GM21619 (cell line): ENCODE measurements around the gene CARHSP1.
"Not testable (repeated sequence)": the region's sequence is repeated elsewhere in the genome, so short reads cannot be mapped to it uniquely, and the experiment has no call there.

ENCODE experiments used
- ATAC-seq: cut with Tn5 transposase; IDR thresholded peaks from one replicate; pipeline ENCODE4 v1.9.1; 2021; ENCODE audit not compliant: unreplicated experiment

The CARHSP1 gene

GRCh38 chr16:8872967-8873865 is 4.4 kb upstream of the CARHSP1 start:
- no peak for ATAC-seq

GRCh38 chr16:8872071-8872470 is 3.3 kb upstream of the CARHSP1 start:
- no peak for ATAC-seq

DNA sequence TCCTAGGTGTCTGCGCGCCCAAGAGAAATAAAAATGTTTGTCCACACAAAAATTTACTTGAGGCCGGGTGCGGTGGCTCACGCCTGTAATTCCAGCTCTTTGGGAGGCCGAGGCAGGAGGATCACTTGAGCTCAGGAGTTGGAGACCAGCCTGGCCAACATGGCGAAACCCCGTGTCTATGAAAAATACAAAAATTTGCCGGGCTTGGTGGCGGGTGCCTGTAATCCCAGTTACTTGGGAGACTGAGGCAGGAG is 1.1 kb upstream of the CARHSP1 start:
- ATAC-seq, result not testable (repeated sequence)

DNA sequence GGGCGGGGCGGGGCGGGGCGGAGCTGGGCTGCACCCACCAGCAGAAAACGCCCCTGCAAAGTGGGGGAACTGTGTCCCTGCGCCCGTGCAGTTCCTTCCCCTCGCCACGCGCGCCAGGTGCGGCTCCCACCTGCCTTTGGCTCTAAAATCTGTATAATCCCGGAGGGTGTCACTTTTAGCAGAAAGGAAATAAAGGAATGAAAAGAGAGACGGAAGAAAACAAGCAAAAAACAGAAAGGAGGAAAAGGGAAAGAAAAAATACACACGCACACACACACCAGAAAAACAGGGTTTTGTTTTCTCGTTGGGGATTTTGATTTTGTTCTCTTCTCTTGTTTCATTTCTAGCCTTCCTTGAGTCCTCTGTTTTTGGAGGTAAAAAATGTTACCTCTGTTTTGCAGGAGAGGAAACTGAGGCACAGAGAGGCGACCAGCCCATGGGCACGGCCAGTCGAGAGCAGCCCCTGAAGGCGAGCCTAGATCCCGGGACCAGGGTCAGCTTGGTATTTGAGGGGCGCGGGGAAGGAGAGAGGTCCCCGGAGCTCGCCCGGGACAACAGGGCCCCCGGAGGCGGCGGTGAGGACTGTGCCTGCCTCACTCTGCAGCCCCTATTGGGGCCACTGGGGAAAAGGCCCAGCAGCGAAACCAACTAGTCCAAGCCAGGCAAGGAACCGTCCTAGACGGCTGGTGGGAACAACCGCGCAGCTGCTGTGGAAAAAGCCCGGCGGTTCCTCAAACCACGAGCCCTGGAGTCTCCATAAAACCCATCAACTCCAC is 594 bp upstream of the CARHSP1 start:
- no peak for ATAC-seq

DNA sequence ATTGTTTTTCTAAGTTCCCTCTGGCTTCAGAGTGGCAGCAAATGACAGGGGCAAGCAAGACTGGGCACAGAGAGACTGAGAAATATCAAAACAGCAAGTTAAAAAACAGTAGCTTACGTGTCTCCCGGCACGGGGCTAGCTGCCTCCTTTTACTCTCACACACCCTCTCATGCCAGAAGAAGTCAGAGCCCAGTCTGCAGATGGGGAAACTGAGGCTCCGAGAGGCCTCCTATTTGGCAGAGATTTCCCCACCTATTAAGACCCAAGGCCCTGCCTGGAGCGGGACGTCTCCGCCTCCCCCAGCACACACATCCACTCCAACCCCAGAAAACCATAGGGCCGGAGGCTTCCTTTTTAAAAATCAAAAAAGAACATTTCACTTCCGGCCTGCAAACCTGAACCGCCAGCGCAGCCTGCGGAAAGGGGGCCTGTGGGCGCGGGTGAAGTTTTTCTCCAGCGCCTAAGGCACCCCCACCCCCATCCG is 832 bp downstream of the CARHSP1 start:
- ATAC-seq, result no peak

GRCh38 chr16:8867216-8867931 is 1.4 kb downstream of the CARHSP1 start:
- ATAC-seq, result no peak

DNA sequence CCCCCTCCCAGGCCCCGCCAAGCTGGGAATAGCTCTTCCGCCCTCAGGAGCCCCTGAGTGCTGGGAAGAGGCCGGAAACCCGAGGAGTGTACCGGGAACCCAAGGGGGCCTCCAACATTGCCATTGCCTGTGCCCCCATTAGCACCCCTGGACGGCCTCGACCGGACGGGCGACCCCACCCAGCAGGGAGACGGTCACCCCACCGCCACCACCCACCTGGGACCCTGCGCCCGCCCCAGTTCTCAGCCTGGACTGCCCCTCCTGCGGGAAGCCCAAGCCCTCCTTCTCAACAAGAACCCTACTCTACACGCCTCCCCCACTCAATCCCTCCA is 2.0 kb downstream of the CARHSP1 start:
- no peak for ATAC-seq

DNA sequence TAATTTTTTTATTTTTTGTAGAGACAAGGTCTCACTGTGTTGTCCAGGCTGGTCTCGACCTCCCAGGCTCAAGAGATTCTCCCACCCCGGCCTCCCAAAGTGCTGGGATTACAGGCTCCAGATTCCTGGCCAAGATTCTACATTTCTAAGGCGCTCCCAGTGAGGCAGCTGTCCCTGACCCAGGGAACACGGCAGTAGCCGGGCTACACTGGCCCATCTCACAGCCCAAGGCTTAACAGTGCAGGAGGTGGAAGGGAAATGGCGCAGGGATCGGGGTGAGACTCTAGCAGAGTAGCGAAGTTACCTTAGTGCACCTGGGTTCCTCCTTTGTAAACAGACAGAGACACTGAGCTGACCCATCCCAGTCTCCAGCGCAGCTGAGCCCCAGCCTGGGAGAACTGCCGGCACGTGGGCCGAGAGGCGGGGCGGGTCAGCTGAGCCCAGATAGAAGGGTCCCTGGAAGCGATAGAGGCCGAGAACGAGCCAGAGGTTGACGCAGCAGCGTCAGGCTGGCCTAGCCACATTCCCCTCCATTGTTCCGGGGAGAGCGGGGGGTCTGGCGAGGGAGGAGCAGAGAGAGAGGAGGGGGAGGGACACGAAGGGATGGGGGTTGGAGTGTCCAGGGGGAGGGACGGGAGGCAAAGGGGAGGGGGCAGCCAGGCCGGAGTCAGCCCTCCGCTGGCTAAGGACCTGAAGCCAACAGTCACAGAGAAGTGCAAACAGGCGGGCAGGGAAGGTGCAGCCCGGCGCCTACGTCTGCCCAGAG is 2.5 kb downstream of the CARHSP1 start:
- no peak for ATAC-seq

DNA sequence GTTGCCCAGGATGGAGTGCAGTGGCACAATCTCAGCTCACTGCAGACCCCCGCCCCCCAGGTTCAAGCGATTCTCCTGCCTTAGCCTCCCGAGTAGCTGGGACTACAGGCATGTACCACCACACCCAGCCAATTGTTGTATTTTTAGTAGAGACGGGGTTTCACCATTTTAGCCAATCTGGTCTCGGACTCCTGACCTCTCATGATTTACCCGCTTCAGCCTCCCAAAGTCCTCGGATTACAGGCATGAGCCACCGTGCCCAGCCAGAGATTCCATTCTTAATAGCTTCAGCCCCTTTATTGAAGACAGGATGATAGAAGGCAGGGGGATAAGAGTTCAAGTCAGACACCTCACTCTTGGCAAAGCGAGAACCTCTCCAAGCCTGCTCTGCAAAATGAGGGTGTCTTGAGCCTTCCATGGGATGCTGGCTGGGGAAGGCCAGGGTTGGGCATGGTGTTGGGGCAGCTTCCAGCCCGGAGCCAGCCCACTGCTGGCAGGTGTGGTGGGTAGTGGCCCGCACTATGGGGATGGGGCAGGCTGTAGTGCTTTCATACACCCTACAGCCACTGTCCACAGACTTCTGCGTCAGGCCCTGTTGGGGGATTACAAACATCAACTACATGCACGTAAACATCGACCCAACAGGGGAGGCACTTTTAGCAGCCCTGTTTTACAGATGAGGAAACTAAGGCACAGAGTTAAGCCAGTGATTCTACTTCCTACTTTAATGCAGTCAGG is 3.5 kb downstream of the CARHSP1 start:
- ATAC-seq, result no peak

DNA sequence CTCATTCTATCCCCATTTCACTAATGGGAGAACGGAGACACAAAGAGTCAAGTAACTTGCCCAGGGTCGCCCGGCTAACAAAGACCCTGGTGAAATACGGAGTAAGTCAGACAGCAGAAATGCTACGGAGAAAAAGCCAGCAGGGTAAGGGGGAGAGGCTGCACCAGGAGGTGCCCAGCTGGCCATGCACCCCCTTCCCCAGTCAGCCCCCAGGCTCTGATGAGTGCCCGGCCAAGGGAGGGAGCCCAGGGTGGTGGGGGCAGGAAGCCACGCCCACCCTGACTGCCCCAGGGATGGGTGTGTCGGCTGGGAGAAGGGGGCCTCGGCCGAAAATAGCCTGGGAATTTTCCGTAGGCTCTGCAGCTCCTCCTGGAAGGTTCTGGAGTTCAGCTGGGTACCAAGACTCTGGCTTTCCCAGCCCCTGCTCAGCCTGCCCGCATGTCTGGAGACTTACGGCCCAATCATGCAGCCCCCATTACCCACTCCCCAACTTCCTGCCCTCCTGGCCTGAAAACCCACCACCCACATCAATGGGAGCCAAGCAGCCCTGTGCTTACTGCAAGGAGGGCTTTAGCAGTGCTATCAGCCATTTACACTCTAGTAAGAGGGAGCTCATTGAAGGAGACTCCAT is 4.2 kb downstream of the CARHSP1 start:
- ATAC-seq, result no peak

GRCh38 chr16:8863594-8864424 is 5.0 kb downstream of the CARHSP1 start:
- no peak for ATAC-seq

DNA sequence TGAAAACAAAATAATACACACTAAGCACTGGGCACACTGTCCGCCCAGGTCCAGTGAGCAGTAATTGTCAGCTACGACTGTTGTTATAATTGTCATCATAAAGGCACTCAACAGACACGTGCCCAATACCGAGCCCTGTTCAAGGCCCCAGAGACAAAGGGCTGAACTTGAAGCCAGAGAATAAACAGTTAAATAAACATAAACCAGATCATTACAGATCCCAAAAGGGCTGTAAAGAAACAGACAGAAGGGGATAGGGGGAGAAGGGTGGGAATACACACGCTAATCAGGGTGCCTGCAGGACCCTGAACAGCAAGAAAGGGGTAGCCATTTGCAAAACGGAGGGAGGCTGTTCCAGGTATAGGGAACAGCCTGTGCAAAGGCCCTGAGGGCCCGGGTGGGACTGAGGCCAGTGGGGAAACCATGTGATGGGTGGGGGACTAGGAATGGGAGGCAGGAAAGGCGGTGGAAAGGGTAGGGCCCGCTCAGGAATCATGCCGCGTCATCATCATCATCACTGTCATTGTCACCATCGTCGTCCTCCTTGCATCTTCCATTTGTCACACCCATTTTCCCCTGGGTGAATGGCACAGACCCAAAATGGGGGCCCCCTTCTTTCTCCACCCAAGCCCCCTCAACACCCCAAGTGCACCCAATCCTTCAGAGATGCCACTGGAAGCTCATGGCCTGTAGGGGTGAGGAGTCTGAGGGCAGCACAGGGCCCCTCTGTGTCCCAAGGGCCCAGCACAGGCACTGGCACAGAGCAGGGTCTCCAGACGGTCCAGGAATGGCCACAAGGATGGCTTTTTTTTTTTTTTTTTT is 6.3 kb downstream of the CARHSP1 start:
- no peak for ATAC-seq

DNA sequence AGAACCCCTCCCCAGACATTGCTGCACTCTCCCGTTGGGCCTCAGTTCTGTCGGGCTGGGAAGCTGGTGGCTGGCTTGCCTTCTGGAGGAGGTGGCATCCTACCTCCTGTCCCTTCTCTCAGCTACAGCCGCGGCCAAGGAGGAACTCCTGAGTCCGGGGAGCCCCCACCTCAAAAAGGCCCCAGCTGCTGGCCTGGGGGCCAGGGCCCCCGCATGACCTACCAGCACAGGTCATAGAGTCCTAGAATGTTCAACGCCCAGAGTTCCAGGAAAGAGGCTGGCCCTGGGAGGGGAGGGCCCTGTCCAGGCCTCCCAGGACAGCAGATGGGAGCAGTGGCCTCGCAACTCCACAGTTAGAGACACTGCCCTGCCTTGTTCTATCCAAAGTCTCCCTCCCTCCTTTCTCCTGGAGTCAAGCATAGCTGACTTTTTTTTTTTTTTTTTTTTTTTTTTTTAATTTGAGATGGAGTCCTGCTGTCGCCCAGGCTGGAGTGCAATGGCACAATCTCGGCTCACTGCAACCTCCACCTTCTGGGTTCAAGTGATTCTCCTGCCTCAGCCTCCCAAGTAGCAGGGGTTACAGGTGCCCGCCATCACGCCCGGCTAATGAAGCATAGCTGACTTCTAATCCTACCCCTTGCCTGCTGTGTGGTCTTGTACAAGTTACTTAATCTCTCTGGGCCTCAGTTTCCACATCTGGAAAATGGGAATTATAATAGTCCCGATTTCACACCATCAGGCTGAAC is 7.1 kb downstream of the CARHSP1 start:
- no peak for ATAC-seq

- no peak for ATAC-seq
Measured at GRCh38 chr16:8859913-8860881, 8.6 kb downstream of the CARHSP1 start.

GRCh38 chr16:8858994-8859912 is 9.6 kb downstream of the CARHSP1 start:
- ATAC-seq, result no peak
